Mesenchymal stem cell (in vitro differentiated cells and primary cell): ENCODE results near the gene KLHDC8A.
A peak's percentile ranks its signal among the peaks of the same experiment; 100 is the strongest.
"Not testable (repeated sequence)": the region's sequence is repeated elsewhere in the genome, so short reads cannot be mapped to it uniquely, and the experiment has no call there.

Source experiments
- DNase-seq: peaks from one replicate; pipeline ENCODE4 v3.0.0-alpha.2; 2013
- H2AFZ ChIP-seq: one replicate; pipeline ENCODE4 v1.6.1; 2013; ENCODE audit warnings: low read depth, mild to moderate bottlenecking, control low read depth, inconsistent platforms, low read length, moderate library complexity
- H2AK5ac ChIP-seq: 2 replicates; pipeline ENCODE4 v1.6.1; 2013; ENCODE audit warnings: low read length, moderate library complexity, mild to moderate bottlenecking, inconsistent platforms; ENCODE audit not compliant: severe bottlenecking
- H2BK120ac ChIP-seq: one replicate; pipeline ENCODE4 v1.6.1; 2013; ENCODE audit warnings: low read depth, mild to moderate bottlenecking, inconsistent platforms, low read length, moderate library complexity
- H2BK12ac ChIP-seq, 2 experiments: one replicate each; pipeline ENCODE4 v1.6.1; 2013; ENCODE audit warnings: inconsistent platforms in 2 of 2, low read length in 2 of 2, mild to moderate bottlenecking in 2 of 2, moderate library complexity in 2 of 2, control low read depth in 1 of 2
- H2BK15ac ChIP-seq: one replicate; pipeline ENCODE4 v1.6.1; 2013; ENCODE audit warnings: mild to moderate bottlenecking, low read depth, inconsistent platforms; ENCODE audit not compliant: poor library complexity, severe bottlenecking
- H2BK5ac ChIP-seq: 2 replicates; pipeline ENCODE4 v1.6.1; 2013; ENCODE audit warnings: low read depth, mild to moderate bottlenecking, low read length, control low read depth, inconsistent platforms; ENCODE audit not compliant: poor library complexity, severe bottlenecking
- H3K14ac ChIP-seq, 2 experiments: one replicate each; pipeline ENCODE4 v1.6.1; 2013; ENCODE audit warnings: inconsistent platforms in 2 of 2, low read length in 2 of 2, control low read depth in 1 of 2, mild to moderate bottlenecking in 1 of 2, moderate library complexity in 1 of 2
- H3K18ac ChIP-seq, 2 experiments: one replicate each; pipeline ENCODE4 v1.6.1; 2013; ENCODE audit warnings: inconsistent platforms in 2 of 2, low read length in 2 of 2, control low read depth in 1 of 2, low read depth in 1 of 2, mild to moderate bottlenecking in 1 of 2
- H3K23ac ChIP-seq, 2 experiments: one replicate each; pipeline ENCODE4 v1.6.1; 2013; ENCODE audit warnings: inconsistent platforms in 2 of 2, low read length in 2 of 2, mild to moderate bottlenecking in 2 of 2, moderate library complexity in 2 of 2, control low read depth in 1 of 2
- H3K27ac ChIP-seq: 2 replicates; pipeline ENCODE4 v1.5.1; 2013; ENCODE audit warnings: mild to moderate bottlenecking, moderate library complexity, low read length, control low read depth, inconsistent platforms; ENCODE audit not compliant: poor library complexity, severe bottlenecking
- H3K27me3 ChIP-seq, 2 experiments: 2 replicates each; pipeline versions ENCODE4 v1.6.1 to v1.7.0; 2013; ENCODE audit warnings: low read length in 2 of 2, mild to moderate bottlenecking in 2 of 2, moderate library complexity in 2 of 2, control low read depth in 1 of 2, inconsistent platforms in 1 of 2; ENCODE audit not compliant: control insufficient read depth in 1 of 2, insufficient read depth in 1 of 2
- H3K36me3 ChIP-seq, 2 experiments: 2 replicates each; pipeline versions ENCODE4 v1.6.1 to v1.7.0; 2013; ENCODE audit warnings: low read length in 2 of 2, control low read depth in 1 of 2, inconsistent platforms in 1 of 2, low read depth in 1 of 2, mild to moderate bottlenecking in 1 of 2; ENCODE audit not compliant: insufficient read depth in 2 of 2, control insufficient read depth in 1 of 2
- H3K4ac ChIP-seq, 2 experiments: one replicate each; pipeline ENCODE4 v1.6.1; 2013; ENCODE audit warnings: inconsistent platforms in 2 of 2, low read length in 2 of 2, mild to moderate bottlenecking in 2 of 2, moderate library complexity in 2 of 2, control low read depth in 1 of 2, low read depth in 1 of 2
- H3K4me1 ChIP-seq: 2 replicates; pipeline ENCODE4 v1.6.1; 2013; ENCODE audit warnings: low read depth, low read length, control low read depth; ENCODE audit not compliant: control insufficient read depth, insufficient read depth
- H3K4me2 ChIP-seq: 2 replicates; pipeline ENCODE4 v1.6.1; 2013; ENCODE audit warnings: low read length, mild to moderate bottlenecking, inconsistent platforms; ENCODE audit not compliant: poor library complexity, severe bottlenecking
- H3K4me3 ChIP-seq, 2 experiments: 2 replicates each; pipeline versions ENCODE4 v1.5.1 to v1.7.0; 2013; ENCODE audit warnings: low read length in 2 of 2, mild to moderate bottlenecking in 2 of 2, control low read depth in 1 of 2, low read depth in 1 of 2; ENCODE audit not compliant: insufficient read depth in 1 of 2
- H3K79me1 ChIP-seq: replicated peaks from 2 replicates; pipeline ENCODE4 v1.6.1; 2013; ENCODE audit warnings: mild to moderate bottlenecking, control low read depth, low read length, inconsistent platforms; ENCODE audit not compliant: poor library complexity, severe bottlenecking
- H3K9ac ChIP-seq: 2 replicates; pipeline ENCODE4 v1.7.0; 2013; ENCODE audit warnings: mild to moderate bottlenecking, low read length, moderate library complexity
- H3K9me3 ChIP-seq: 2 replicates; pipeline ENCODE4 v1.7.0; 2013; ENCODE audit warnings: mild to moderate bottlenecking, low read length; ENCODE audit not compliant: control insufficient read depth
- H4K8ac ChIP-seq: one replicate; pipeline ENCODE4 v1.6.1; 2013; ENCODE audit warnings: inconsistent platforms, mild to moderate bottlenecking, low read length, moderate library complexity
- H4K91ac ChIP-seq: one replicate; pipeline ENCODE4 v1.6.1; 2013; ENCODE audit warnings: mild to moderate bottlenecking, low read length, inconsistent platforms
- WGBS: methylation state at CpG from one replicate; pipeline ENCODE4 v1.1.7; 2013; ENCODE audit warnings: mixed read lengths; 5-methylcytosine and 5-hydroxymethylcytosine counted together

The KLHDC8A gene

DNA sequence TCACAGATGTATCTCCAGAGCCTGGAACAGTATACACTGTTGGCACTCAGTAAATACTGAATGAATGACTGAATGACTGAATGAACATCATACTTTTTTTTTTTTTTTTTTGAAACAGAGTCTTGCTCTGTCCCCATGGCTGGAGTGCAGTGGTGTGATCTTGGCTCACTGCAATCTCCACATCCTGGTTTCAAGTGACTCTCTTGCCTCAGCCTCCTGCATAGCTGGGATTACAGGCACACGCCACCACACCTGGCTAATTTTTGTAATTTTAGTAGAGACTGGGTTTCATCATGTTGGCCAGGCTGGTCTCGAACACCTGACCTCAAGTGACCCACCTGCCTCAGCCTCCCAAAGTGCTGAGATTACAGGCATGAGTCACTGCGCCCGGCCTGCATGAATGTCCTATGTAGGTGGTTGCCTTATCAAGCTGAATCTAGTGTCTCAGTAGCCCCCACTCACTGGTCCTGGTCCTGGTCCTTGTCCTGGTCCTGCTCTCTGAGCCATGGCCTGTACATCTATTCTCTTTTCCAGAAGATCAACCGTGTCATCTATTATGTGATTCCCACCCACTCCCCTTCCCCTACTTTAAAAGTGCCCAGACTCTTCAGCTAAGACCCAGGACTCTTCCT lies 59.1 kb downstream of the KLHDC8A start:
- H3K27me3 ChIP-seq, H3K4me3 ChIP-seq, H3K36me3 ChIP-seq, H3K14ac ChIP-seq, DNase-seq, H3K23ac ChIP-seq, H2AFZ ChIP-seq, H2BK15ac ChIP-seq, H3K4me2 ChIP-seq, H3K9me3 ChIP-seq, H3K79me1 ChIP-seq: not testable (repeated sequence)
- Histone ChIP-seq H3K4ac (peak overlapping the region; percentile 42 to 94), H3K4me1 (peaks cover 41% of the 10 kb centered on the region), H2BK120ac (peak overlapping the region; percentile 12), H3K27ac (peak overlapping the region; percentile 92), H2BK12ac (peak overlapping the region; percentile 76 to 83), H2BK5ac (peak overlapping the region; percentile 31), H3K9ac (peak overlapping the region; percentile 64), H2AK5ac (peak overlapping the region; percentile 77), H3K18ac (peak overlapping the region; percentile 87 to 98), H4K91ac (peak overlapping the region; percentile 29), H4K8ac (peak overlapping the region; percentile 3)
- WGBS: 81% methylated on average over 5 of the region's 5 CpGs

DNA sequence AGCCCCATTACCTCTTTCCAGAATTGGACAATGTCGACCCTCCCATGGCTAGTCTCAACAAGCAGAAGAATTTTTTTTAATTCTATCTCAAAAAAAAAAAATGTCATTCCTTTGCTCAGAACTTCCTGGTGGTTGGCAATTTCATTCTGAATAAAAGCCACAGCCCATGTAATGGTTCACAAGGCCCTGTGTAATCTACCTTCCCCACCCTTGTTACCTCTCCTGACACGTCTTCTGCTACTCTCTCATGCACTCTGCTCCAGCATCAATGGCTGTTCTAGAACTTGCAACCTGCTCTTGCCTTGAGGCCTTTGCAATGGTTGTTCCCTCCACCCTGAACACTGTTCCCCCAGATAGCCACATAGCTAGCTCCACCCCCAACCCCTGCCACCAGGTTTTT lies 60.6 kb downstream of the KLHDC8A start:
- Histone ChIP-seq H3K14ac (no peak overlapping the region), H2BK15ac (no peak overlapping the region), H2AFZ (no peak overlapping the region), H3K4ac (peak overlapping the region in 1 of 2 experiments; percentile 32), H3K4me2 (no peak overlapping the region), H3K27me3 (no peaks in the 10 kb centered on the region), H3K27ac (peak overlapping the region; percentile 1), H3K4me1 (peaks cover 33% of the 10 kb centered on the region), H3K79me1 (no peaks in the 10 kb centered on the region), H3K18ac (peak overlapping the region; percentile 61 to 64), H3K4me3 (no peak overlapping the region), H2BK5ac (no peak overlapping the region), H3K23ac (no peak overlapping the region), H3K9ac (no peak overlapping the region), H4K91ac (no peak overlapping the region), H2AK5ac (peak overlapping the region; percentile 98), H4K8ac (no peak overlapping the region), H3K9me3 (no peaks in the 10 kb centered on the region), H2BK12ac (peak overlapping the region in 1 of 2 experiments; percentile 92), H3K36me3 (no peaks in the 10 kb centered on the region), H2BK120ac (no peak overlapping the region)
- no peak for DNase-seq
- 97% methylated on average over 2 of the region's 2 CpGs for whole genome bisulfite sequencing

DNA sequence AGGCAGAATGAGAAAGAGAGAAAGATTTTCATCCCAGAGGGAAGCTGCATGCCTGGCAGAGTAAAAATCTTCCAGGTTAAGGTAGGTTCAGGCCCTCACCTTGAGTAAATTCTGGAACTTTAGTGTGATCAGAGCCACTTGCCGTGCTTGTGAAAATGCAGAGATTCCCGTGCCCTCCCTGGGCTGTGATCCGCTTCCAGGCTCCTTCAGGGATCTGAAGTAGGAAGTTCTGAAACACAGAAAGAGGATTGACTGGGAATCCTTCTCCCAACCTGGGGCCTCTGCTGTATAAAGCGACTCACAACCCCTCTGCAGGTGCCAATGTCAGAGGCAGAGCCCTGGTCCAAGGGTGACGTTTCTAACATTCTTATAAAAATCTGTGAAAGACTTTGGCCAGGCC lies 61.8 kb downstream of the KLHDC8A start:
- Histone ChIP-seq H3K18ac (peak overlapping the region; percentile 46 to 87), H3K4me3 (peak overlapping the region in 1 of 2 experiments; percentile 10), H4K8ac (peak overlapping the region; percentile 31), H2AK5ac (peak overlapping the region; percentile 63), H3K23ac (no peak overlapping the region), H2BK12ac (peak overlapping the region; percentile 76 to 93), H3K27ac (peak overlapping the region; percentile 96), H2AFZ (no peak overlapping the region), H3K4me2 (no peak overlapping the region), H3K4ac (peak overlapping the region; percentile 73 to 77), H3K79me1 (no peaks in the 10 kb centered on the region), H4K91ac (no peak overlapping the region), H2BK120ac (peak overlapping the region; percentile 97), H3K36me3 (no peaks in the 10 kb centered on the region), H3K9me3 (no peaks in the 10 kb centered on the region), H2BK5ac (peak overlapping the region; percentile 86), H3K27me3 (no peaks in the 10 kb centered on the region), H3K9ac (peak overlapping the region; percentile 45), H2BK15ac (no peak overlapping the region), H3K4me1 (peaks cover 29% of the 10 kb centered on the region), H3K14ac (peak overlapping the region in 1 of 2 experiments; percentile 50)
- no peak for DNase-seq
- WGBS: 28% methylated on average over 5 of the region's 5 CpGs

DNA sequence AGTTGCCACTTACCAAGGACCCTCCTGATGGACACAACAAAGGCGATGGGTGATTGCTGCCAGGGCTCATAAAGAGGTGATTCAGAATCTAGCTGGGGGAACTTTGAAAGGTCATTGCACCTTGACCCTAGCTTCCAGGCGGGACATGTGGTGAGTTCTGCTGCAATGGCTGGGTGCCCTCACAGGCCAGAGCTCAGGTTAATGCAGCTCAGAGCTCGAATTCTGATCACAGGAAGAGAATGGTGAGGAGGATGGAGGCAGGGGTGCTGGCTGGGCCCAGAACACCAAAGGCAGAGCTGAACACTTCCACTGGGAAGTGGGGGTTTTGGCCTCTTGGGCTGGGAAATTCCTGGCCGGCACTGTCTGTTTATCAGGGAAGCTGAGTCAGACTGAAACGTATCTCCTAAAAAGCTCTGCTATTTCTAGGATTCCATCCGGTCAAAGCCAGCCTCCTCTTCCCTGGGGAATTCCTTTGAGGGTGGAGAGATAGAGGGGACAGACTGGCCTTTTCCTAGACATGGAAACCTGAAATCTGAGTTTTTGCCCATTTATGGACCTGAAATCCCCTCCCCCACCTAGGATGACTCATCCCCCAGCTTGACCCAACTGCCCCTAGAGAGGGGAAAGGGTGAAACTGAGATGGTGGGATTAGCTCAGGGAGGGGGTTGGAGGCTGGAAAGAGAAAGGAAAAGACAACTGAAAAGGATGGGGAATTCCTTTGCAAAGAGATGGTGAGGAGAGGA lies 62.4 kb downstream of the KLHDC8A start:
- Histone ChIP-seq H3K18ac (peak overlapping the region; percentile 94 to 99), H2AK5ac (peak overlapping the region; percentile 81), H2AFZ (no peak overlapping the region), H3K4me3 (peak overlapping the region in 1 of 2 experiments; percentile 10), H3K9me3 (no peaks in the 10 kb centered on the region), H3K27me3 (no peaks in the 10 kb centered on the region), H3K14ac (peak overlapping the region in 1 of 2 experiments; percentile 66), H2BK5ac (peak overlapping the region; percentile 85), H2BK15ac (peak overlapping the region; percentile 92), H3K9ac (peak overlapping the region; percentile 45), H3K79me1 (no peaks in the 10 kb centered on the region), H4K91ac (peak overlapping the region; percentile 99), H3K4me2 (peak overlapping the region; percentile 7), H3K23ac (no peak overlapping the region), H2BK12ac (peak overlapping the region; percentile 99 to 100), H3K4ac (peak overlapping the region; percentile 93 to 99), H2BK120ac (peak overlapping the region; percentile 97), H3K27ac (peak overlapping the region; percentile 96), H4K8ac (peak overlapping the region; percentile 98), H3K4me1 (peaks cover 28% of the 10 kb centered on the region), H3K36me3 (no peaks in the 10 kb centered on the region)
- DNase-seq: peak; percentile 99
- WGBS: 2% methylated on average over 3 of the region's 6 CpGs
